Epithelial cell of umbilical artery (primary cell): ENCODE data around the gene CD72. TPM values are rescaled to one million over a fixed set of nuclear protein-coding genes. Genes with fewer than 3 reads are reported as not detected.

ENCODE experiments used
- total RNA-seq: library from RNA; depleted of rRNA; stranded (reverse); fragments of >200 nt; gene quantifications from 2 replicates; pipeline ENCODE4 v1.2.3, GENCODE V29; 2014

Gene CD72
- total RNA-seq: not detected in 2 replicates

GRCh38 chr9:35618325-35618727 lies at the start of gene CD72:
Gene CD72 (minus strand): TSS chr9:35618413. CDS start chr9:35618303, 110 bp downstream.

GRCh38 chr9:35664531-35665470 lies 46.6 kb upstream of the CD72 start, which contains the start of gene ARHGEF39:
Gene ARHGEF39 (minus strand): TSS chr9:35665195. CDS start chr9:35665169, 26 bp downstream.

GRCh38 chr9:35658137-35658967 lies 40.1 kb upstream of the CD72 start, which contains the start of gene CCDC107:
Gene CCDC107 (plus strand): TSS chr9:35658292. CDS start chr9:35658380, 88 bp downstream.

GRCh38 chr9:35657546-35658136 lies 39.4 kb upstream of the CD72 start, which contains the start of gene RMRP:
Gene RMRP (minus strand): TSS chr9:35658019.

GRCh38 chr9:35650341-35651158 lies 32.3 kb upstream of the CD72 start, which contains the start of gene SIT1:
Gene SIT1 (minus strand): TSS chr9:35650931. CDS start chr9:35650853, 78 bp downstream.

GRCh38 chr9:35604578-35605350 lies 13.4 kb downstream of the CD72 start, which contains the start of gene TESK1:
Gene TESK1 (plus strand): TSS chr9:35605262. CDS start chr9:35605620, 358 bp downstream.

Other genes starting within 250 kb of the CD72 start
- 10.1 and 10.2 TPM in 2 replicates for gene RUSC2, start 128.3 kb downstream of the CD72 start, total RNA-seq
- gene TESK1, start 13.2 kb downstream of the CD72 start, total RNA-seq: 3.6 and 4.7 TPM in 2 replicates
- not detected in 2 replicates for gene SIT1, start 32.5 kb upstream of the CD72 start, total RNA-seq
- 14,209 and 20,786 TPM in 2 replicates for gene RMRP, start 39.6 kb upstream of the CD72 start, total RNA-seq
- 10.1 and 12.2 TPM in 2 replicates for gene CCDC107, start 39.9 kb upstream of the CD72 start, total RNA-seq
- gene ARHGEF39, start 46.8 kb upstream of the CD72 start, total RNA-seq: 0.97 and 1.5 TPM in 2 replicates
- gene CA9, start 55.5 kb upstream of the CD72 start, total RNA-seq: 0.15 TPM in 1 of 2 replicates, not detected in the other
- 305 and 385 TPM in 2 replicates for gene TPM2, start 71.5 kb upstream of the CD72 start, total RNA-seq
- 223 and 265 TPM in 2 replicates for gene TLN1, start 113.8 kb upstream of the CD72 start, total RNA-seq
- 41.9 and 64.9 TPM in 2 replicates for gene CREB3, start 114.3 kb upstream of the CD72 start, total RNA-seq
- gene GBA2, start 130.8 kb upstream of the CD72 start, total RNA-seq: 110 and 138 TPM in 2 replicates
- 10.3 and 14.6 TPM in 2 replicates for gene RGP1, start 130.9 kb upstream of the CD72 start, total RNA-seq
- 91.8 and 187 TPM in 2 replicates for gene MSMP, start 135.9 kb upstream of the CD72 start, total RNA-seq
- 11.4 and 19.5 TPM in 2 replicates for gene NPR2, start 173.2 kb upstream of the CD72 start, total RNA-seq
- gene SPAG8, start 193.8 kb upstream of the CD72 start, total RNA-seq: 0.32 TPM in 1 of 2 replicates, not detected in the other
- 22.1 and 23.6 TPM in 2 replicates for gene HINT2, start 196.6 kb upstream of the CD72 start, total RNA-seq
- not detected in 2 replicates for gene FAM221B, start 210.3 kb upstream of the CD72 start, total RNA-seq
- under 0.01 and 0.91 TPM in 2 replicates for gene TMEM8B, start 210.8 kb upstream of the CD72 start, total RNA-seq